ENCODE measurements around the gene COPZ2. TPM values are rescaled to one million over a fixed set of nuclear protein-coding genes. Genes with fewer than 3 reads are reported as not detected.

The COPZ2 gene
- total RNA-seq, result 3.1 and 4.4 TPM in 2 replicates

GRCh38 chr17:48037036-48037837 is at the start of gene COPZ2:
TSS of gene COPZ2 (minus strand) at chr17:48037797. CDS start at chr17:48037777, 20 bp downstream.

GRCh38 chr17:48047741-48048383 is 10.3 kb upstream of the COPZ2 start, which contains the start of gene NFE2L1:
TSS of gene NFE2L1 (plus strand) at chr17:48048359. CDS start at chr17:48051119, 2,760 bp downstream.

Other genes starting within 250 kb of the COPZ2 start
- gene OSBPL7, start 216.0 kb downstream of the COPZ2 start, total RNA-seq, result 5.6 and 5.8 TPM in 2 replicates
- gene MRPL10, start 206.3 kb downstream of the COPZ2 start, total RNA-seq, result 40.1 and 47.5 TPM in 2 replicates
- 0.21 TPM in 1 of 2 replicates, not detected in the other for gene LRRC46, start 206.1 kb downstream of the COPZ2 start, total RNA-seq
- gene SCRN2, start 196.5 kb downstream of the COPZ2 start, total RNA-seq, result 25.4 and 36.1 TPM in 2 replicates
- gene SP6, start 186.6 kb downstream of the COPZ2 start, total RNA-seq, result 5.2 and 7.1 TPM in 2 replicates
- gene SP2, start 141.6 kb downstream of the COPZ2 start, total RNA-seq, result 3.1 and 10.2 TPM in 2 replicates
- 73.8 and 94.8 TPM in 2 replicates for gene PNPO, start 96.2 kb downstream of the COPZ2 start, total RNA-seq
- 8.0 and 10.8 TPM in 2 replicates for gene PRR15L, start 79.9 kb downstream of the COPZ2 start, total RNA-seq
- 55.5 and 91.8 TPM in 2 replicates for gene CDK5RAP3, start 66.7 kb downstream of the COPZ2 start, total RNA-seq
- gene NFE2L1, start 10.6 kb upstream of the COPZ2 start, total RNA-seq, result 61.2 and 84.7 TPM in 2 replicates
- 51.1 and 54.5 TPM in 2 replicates for gene CBX1, start 63.7 kb upstream of the COPZ2 start, total RNA-seq
- 12.3 and 14.1 TPM in 2 replicates for gene SNX11, start 70.0 kb upstream of the COPZ2 start, total RNA-seq

All from airway epithelial cell (primary cell).